Measurements from ENCODE around the gene CNN2.

The CNN2 gene

DNA sequence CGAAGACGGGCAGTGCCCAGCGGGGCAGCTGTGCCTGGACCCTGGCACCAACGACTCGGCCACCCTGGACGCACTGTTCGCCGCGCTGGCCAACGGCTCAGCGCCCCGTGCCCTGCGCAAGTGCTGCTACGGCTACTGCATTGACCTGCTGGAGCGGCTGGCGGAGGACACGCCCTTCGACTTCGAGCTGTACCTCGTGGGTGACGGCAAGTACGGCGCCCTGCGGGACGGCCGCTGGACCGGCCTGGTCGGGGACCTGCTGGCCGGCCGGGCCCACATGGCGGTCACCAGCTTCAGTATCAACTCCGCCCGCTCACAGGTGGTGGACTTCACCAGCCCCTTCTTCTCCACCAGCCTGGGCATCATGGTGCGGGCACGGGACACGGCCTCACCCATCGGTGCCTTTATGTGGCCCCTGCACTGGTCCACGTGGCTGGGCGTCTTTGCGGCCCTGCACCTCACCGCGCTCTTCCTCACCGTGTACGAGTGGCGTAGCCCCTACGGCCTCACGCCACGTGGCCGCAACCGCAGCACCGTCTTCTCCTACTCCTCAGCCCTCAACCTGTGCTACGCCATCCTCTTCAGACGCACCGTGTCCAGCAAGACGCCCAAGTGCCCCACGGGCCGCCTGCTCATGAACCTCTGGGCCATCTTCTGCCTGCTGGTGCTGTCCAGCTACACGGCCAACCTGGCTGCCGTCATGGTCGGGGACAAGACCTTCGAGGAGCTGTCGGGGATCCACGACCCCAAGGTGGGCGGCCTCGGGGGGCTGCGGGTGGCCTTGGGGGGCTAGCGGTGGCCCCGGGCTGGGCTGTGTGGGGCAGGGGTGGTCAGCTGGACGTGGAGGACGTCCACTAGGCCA lies 21.4 kb upstream of the CNN2 start:
- no peaks in the 10 kb centered on the region for H3K4me1 ChIP-seq (ENCODE audit: low read length)
- H3K36me3 ChIP-seq (replicated peaks; ENCODE audit: insufficient read depth, low read length) = peaks cover 4% of the 10 kb centered on the region
- H3F3A ChIP-seq (ENCODE audit: insufficient read depth, low read length) = no peaks in the 10 kb centered on the region
- H2AFZ ChIP-seq (ENCODE audit: low read length) = no peak overlapping the region
- H3K9ac ChIP-seq (ENCODE audit: low read length) = no peak overlapping the region
- no peaks in the 10 kb centered on the region for H3K9me2 ChIP-seq (replicated peaks; ENCODE audit: insufficient read depth, low read length)
- H4K20me1 ChIP-seq (ENCODE audit: insufficient read depth, low read length) = no peaks in the 10 kb centered on the region
- H3K79me2 ChIP-seq (ENCODE audit: low read length) = no peaks in the 10 kb centered on the region
- H3K4me2 ChIP-seq (ENCODE audit: low read depth, low read length) = no peak overlapping the region
- peaks cover 29% of the 10 kb centered on the region for H3K27me3 ChIP-seq (replicated peaks; ENCODE audit: insufficient read depth, low read length)
- TF ChIP-seq EZH2 (optimal IDR thresholded peaks at IDR 0.05; ENCODE audit: low read depth, low read length) (no peak), EZH2phosphoT487 (IDR thresholded peaks at IDR 0.05; ENCODE audit: low read length) (no peak)
- TF ChIP-seq, protein P1, sequence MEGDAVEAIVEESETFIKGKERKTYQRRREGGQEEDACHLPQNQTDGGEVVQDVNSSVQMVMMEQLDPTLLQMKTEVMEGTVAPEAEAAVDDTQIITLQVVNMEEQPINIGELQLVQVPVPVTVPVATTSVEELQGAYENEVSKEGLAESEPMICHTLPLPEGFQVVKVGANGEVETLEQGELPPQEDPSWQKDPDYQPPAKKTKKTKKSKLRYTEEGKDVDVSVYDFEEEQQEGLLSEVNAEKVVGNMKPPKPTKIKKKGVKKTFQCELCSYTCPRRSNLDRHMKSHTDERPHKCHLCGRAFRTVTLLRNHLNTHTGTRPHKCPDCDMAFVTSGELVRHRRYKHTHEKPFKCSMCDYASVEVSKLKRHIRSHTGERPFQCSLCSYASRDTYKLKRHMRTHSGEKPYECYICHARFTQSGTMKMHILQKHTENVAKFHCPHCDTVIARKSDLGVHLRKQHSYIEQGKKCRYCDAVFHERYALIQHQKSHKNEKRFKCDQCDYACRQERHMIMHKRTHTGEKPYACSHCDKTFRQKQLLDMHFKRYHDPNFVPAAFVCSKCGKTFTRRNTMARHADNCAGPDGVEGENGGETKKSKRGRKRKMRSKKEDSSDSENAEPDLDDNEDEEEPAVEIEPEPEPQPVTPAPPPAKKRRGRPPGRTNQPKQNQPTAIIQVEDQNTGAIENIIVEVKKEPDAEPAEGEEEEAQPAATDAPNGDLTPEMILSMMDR (IDR thresholded peaks at IDR 0.05; ENCODE audit: low read length) = no peak
- H3K9me3 ChIP-seq (replicated peaks; ENCODE audit: insufficient read depth, low read length) = no peaks in the 10 kb centered on the region
- no peak overlapping the region for H3K4me3 ChIP-seq (ENCODE audit: low read length)
- H3K27ac ChIP-seq (ENCODE audit: low read length) = no peak overlapping the region
- DNase-seq = no peak

DNA sequence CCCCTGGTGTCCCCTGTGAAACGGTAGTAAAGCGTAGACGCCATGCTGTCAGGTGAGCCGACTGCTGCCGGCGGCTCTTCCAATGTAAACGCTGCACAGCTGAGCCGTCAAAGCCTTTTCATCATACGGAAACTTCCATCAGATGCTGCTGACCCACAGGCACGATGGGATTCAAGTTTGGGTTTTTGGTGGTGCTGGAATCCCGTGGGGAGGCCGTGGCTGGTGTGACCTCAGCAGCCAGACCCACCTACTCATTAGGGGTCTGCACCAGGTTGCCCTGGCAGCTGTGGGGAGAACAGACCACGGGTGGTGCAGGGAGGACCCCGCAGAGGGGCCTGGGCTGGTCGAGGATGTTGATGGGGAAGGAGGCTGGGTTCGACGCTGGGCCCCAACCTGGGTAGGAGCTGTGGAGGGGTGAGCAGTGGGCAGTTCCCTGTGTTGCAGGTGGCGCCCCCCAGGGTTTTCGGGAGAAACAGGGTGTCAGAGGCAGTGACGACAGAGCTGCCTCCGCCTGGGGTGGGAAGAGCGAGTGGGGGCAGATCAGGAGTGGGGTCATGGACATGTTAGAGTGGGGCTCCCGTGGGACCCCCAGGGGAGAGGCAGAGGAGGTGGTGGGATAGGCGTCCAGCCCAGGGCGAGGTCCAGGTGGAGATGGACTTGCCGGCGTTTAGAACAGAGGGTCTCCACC lies 19.6 kb upstream of the CNN2 start:
- DNase-seq = no peak
- Histone ChIP-seq H3K4me3 (ENCODE audit: low read length) (no peak overlapping the region), H2AFZ (ENCODE audit: low read length) (no peak overlapping the region), H3K4me2 (ENCODE audit: low read depth, low read length) (no peak overlapping the region), H3K79me2 (ENCODE audit: low read length) (peaks cover under 1% of the 10 kb centered on the region; the same call in 1 of the 2 replicates), H3K27ac (ENCODE audit: low read length) (no peak overlapping the region), H3K9ac (ENCODE audit: low read length) (no peak overlapping the region), H4K20me1 (ENCODE audit: insufficient read depth, low read length) (no peaks in the 10 kb centered on the region), H3K27me3 (replicated peaks; ENCODE audit: insufficient read depth, low read length) (peaks cover 20% of the 10 kb centered on the region), H3K9me2 (replicated peaks; ENCODE audit: insufficient read depth, low read length) (no peaks in the 10 kb centered on the region), H3K36me3 (replicated peaks; ENCODE audit: insufficient read depth, low read length) (peaks cover 11% of the 10 kb centered on the region), H3K9me3 (replicated peaks; ENCODE audit: insufficient read depth, low read length) (no peaks in the 10 kb centered on the region), H3K4me1 (ENCODE audit: low read length) (no peaks in the 10 kb centered on the region), H3F3A (ENCODE audit: insufficient read depth, low read length) (no peaks in the 10 kb centered on the region)
- TF ChIP-seq EZH2 (optimal IDR thresholded peaks at IDR 0.05; ENCODE audit: low read depth, low read length) = no peak
- no peak for TF ChIP-seq EZH2phosphoT487 (IDR thresholded peaks at IDR 0.05; ENCODE audit: low read length)
- TF ChIP-seq, protein P1 (IDR thresholded peaks at IDR 0.05; ENCODE audit: low read length) = no peak

DNA sequence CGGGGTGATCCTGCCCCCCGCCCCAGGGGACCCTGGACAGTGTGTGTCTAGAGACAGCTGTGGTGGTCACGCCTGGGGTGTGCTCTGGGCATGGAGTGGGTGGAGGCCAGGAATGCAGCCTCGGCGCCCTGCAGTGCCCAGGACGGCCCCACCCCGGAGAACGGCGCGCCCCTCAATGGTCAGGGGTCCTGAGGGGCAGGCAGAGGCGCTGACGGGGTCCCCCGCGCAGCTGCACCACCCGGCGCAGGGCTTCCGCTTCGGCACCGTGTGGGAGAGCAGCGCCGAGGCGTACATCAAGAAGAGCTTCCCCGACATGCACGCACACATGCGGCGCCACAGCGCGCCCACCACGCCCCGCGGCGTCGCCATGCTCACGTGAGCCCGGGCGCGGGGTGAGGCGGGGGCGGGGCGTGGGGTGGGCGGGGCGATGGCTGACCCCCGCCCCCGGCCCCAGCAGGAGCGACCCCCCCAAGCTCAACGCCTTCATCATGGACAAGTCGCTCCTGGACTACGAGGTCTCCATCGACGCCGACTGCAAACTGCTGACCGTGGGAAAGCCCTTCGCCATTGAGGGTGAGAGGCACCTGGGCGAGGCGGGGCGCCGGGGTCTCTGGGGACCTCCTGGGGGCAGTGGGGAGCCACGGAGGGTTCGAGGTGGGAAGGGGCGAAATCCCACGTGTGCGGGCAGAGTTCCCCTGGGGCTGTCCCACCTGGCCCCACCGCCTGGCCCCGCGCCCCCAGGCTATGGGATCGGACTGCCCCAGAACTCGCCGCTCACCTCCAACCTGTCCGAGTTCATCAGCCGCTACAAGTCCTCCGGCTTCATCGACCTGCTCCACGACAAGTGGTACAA lies 18.8 kb upstream of the CNN2 start:
- TF ChIP-seq, protein P1 (IDR thresholded peaks at IDR 0.05; ENCODE audit: low read length) = no peak
- TF ChIP-seq EZH2 (optimal IDR thresholded peaks at IDR 0.05; ENCODE audit: low read depth, low read length) (no peak), EZH2phosphoT487 (IDR thresholded peaks at IDR 0.05; ENCODE audit: low read length) (no peak)
- H3K79me2 ChIP-seq (ENCODE audit: low read length) = peaks cover 8% of the 10 kb centered on the region; the same call in 1 of the 2 replicates
- no peak overlapping the region for H3K4me2 ChIP-seq (ENCODE audit: low read depth, low read length)
- H3K4me1 ChIP-seq (ENCODE audit: low read length) = no peaks in the 10 kb centered on the region
- no peaks in the 10 kb centered on the region for H3F3A ChIP-seq (ENCODE audit: insufficient read depth, low read length)
- no peak overlapping the region for H2AFZ ChIP-seq (ENCODE audit: low read length)
- H3K4me3 ChIP-seq (ENCODE audit: low read length) = no peak overlapping the region
- H3K9me3 ChIP-seq (replicated peaks; ENCODE audit: insufficient read depth, low read length) = no peaks in the 10 kb centered on the region
- no peak overlapping the region for H3K27ac ChIP-seq (ENCODE audit: low read length)
- peaks cover 18% of the 10 kb centered on the region for H3K36me3 ChIP-seq (replicated peaks; ENCODE audit: insufficient read depth, low read length)
- H3K9me2 ChIP-seq (replicated peaks; ENCODE audit: insufficient read depth, low read length) = no peaks in the 10 kb centered on the region
- H3K9ac ChIP-seq (ENCODE audit: low read length) = no peak overlapping the region
- H4K20me1 ChIP-seq (ENCODE audit: insufficient read depth, low read length) = no peaks in the 10 kb centered on the region
- no peak for DNase-seq
- peaks cover 16% of the 10 kb centered on the region for H3K27me3 ChIP-seq (replicated peaks; ENCODE audit: insufficient read depth, low read length)

All from MM.1S (cell line).